Activated CD4-positive, alpha-beta T cell treated with anti-CD3 and anti-CD28 coated beads, Interleukin-2, amount 50 U/mL, for 16 hours (primary cell): ENCODE results near the gene BMPR1B.

Source experiments
- DNase-seq: peaks from one replicate; pipeline ENCODE4 v3.0.0-alpha.2; 2020

Gene BMPR1B

GRCh38 chr4:94918543-94918942 lies 160.8 kb downstream of the BMPR1B start:
- no peak for DNase-seq

- DNase-seq = no peak
Measured at GRCh38 chr4:94920369-94920768, 162.6 kb downstream of the BMPR1B start.

GRCh38 chr4:94924566-94924965 lies 166.8 kb downstream of the BMPR1B start:
- DNase-seq = no peak

- no peak for DNase-seq
Measured at GRCh38 chr4:94925764-94926347, 168.1 kb downstream of the BMPR1B start.

- DNase-seq = no peak
Measured at GRCh38 chr4:94926936-94927335, 169.2 kb downstream of the BMPR1B start.

GRCh38 chr4:94927696-94928095 lies 169.9 kb downstream of the BMPR1B start:
- DNase-seq = no peak

GRCh38 chr4:94929696-94930095 lies 171.9 kb downstream of the BMPR1B start:
- no peak for DNase-seq

- DNase-seq = no peak
Measured at GRCh38 chr4:94931626-94932025, 173.9 kb downstream of the BMPR1B start.

GRCh38 chr4:94932366-94932765 lies 174.6 kb downstream of the BMPR1B start:
- DNase-seq = no peak

- DNase-seq = no peak
Measured at GRCh38 chr4:94933799-94934198, 176.0 kb downstream of the BMPR1B start.

GRCh38 chr4:94934201-94934600 lies 176.4 kb downstream of the BMPR1B start:
- DNase-seq = no peak

GRCh38 chr4:94934864-94935263 lies 177.1 kb downstream of the BMPR1B start:
- no peak for DNase-seq

GRCh38 chr4:94936854-94937253 lies 179.1 kb downstream of the BMPR1B start:
- DNase-seq = no peak

- DNase-seq = no peak
Measured at GRCh38 chr4:94939791-94940519, 182.2 kb downstream of the BMPR1B start.

GRCh38 chr4:94940520-94940908 lies 182.8 kb downstream of the BMPR1B start:
- no peak for DNase-seq

- no peak for DNase-seq
Measured at GRCh38 chr4:94941706-94942105, 184.0 kb downstream of the BMPR1B start.

GRCh38 chr4:94944726-94945125 lies 187.0 kb downstream of the BMPR1B start:
- no peak for DNase-seq

- no peak for DNase-seq
Measured at GRCh38 chr4:94947681-94948108, 189.9 kb downstream of the BMPR1B start.

- DNase-seq = no peak
Measured at GRCh38 chr4:94954251-94954650, 196.5 kb downstream of the BMPR1B start.

- no peak for DNase-seq
Measured at GRCh38 chr4:94957030-94957429, 199.3 kb downstream of the BMPR1B start.

- no peak for DNase-seq
Measured at GRCh38 chr4:94959307-94959706, 201.6 kb downstream of the BMPR1B start.

- no peak for DNase-seq
Measured at GRCh38 chr4:94960708-94961107, 203.0 kb downstream of the BMPR1B start.

- DNase-seq = no peak
Measured at GRCh38 chr4:94961420-94961819, 203.7 kb downstream of the BMPR1B start.

- no peak for DNase-seq
Measured at GRCh38 chr4:94962484-94962883, 204.7 kb downstream of the BMPR1B start.

- DNase-seq = no peak
Measured at GRCh38 chr4:94965852-94966251, 208.1 kb downstream of the BMPR1B start.
